H1 (cell line): ENCODE data around the gene OR56A4. TPM values are rescaled to one million over a fixed set of nuclear protein-coding genes. Genes with fewer than 3 reads are reported as not detected.

Source experiments
- BCL11A ChIP-seq, 2 experiments: IDR thresholded peaks; one replicate each; pipeline ENCODE4 v1.6.1; 2011; ENCODE audit warnings: low read depth in 2 of 2, low read length in 2 of 2, mild to moderate bottlenecking in 2 of 2
- HDAC2 ChIP-seq, 2 experiments: fragments of 300-600 bp in 1 of 2; sonication (generic) in 1 of 2; IDR thresholded peaks; 2 replicates each; pipeline ENCODE4 v1.6.1; 2011 to 2012; ENCODE audit warnings: low read depth in 2 of 2, low read length in 2 of 2, mild to moderate bottlenecking in 2 of 2, moderate library complexity in 2 of 2, borderline replicate concordance in 1 of 2, inconsistent platforms in 1 of 2
- polyA plus RNA-seq, 7 experiments: library from polyadenylated mRNA; depleted of rRNA in 3 of 7; stranded (reverse) in 5 of 7; unstranded in 2 of 7; fragments of >200 nt in 5 of 7; fragments of 200-250 nt in 2 of 7; gene quantifications; 1 replicate in 5 of 7; 2 replicates in 1 of 7; 4 replicates in 1 of 7; pipeline versions ENCODE4 v1.2.1 to v1.2.3, GENCODE V29; 2011 to 2013; ENCODE audit warnings: missing spikeins in 2 of 7, mixed read lengths in 2 of 7
- total RNA-seq: library from RNA; stranded (reverse); fragmentation: NEBNext Ultra II Directional; extraction: Animal tissue kit (Norgen Biotek cat#: 25700); gene quantifications from 2 replicates; pipeline ENCODE4 v1.2.1, GENCODE V29; 2021
- TF ChIP-seq, protein P1 (sequence below), 3 experiments: IDR thresholded peaks; 1 replicate in 2 of 3; 2 replicates in 1 of 3; pipeline versions ENCODE4 v1.5.1 to v1.6.1; 2011; ENCODE audit warnings: low read length in 3 of 3, mild to moderate bottlenecking in 3 of 3, inconsistent platforms in 2 of 3, low read depth in 1 of 3, moderate library complexity in 1 of 3; ENCODE audit not compliant: insufficient read depth in 1 of 3; ENCODE audit errors: control extremely low read depth in 1 of 3

Gene OR56A4
- total and polyA plus RNA-seq, 2 of the 8 experiments (the other 6 are each of a cell fraction or from before 2014, with no cell fraction given): 0.15 TPM; not detected in 1

- TF ChIP-seq HDAC2 (IDR thresholded peaks at IDR 0.05; ENCODE audit: borderline replicate concordance in 1 of 2, low read depth in 2 of 2, low read length in 2 of 2) (no peak), BCL11A (IDR thresholded peaks at IDR 0.05; ENCODE audit: low read depth in 2 of 2, low read length in 2 of 2) (no peak)
- TF ChIP-seq, protein P1, sequence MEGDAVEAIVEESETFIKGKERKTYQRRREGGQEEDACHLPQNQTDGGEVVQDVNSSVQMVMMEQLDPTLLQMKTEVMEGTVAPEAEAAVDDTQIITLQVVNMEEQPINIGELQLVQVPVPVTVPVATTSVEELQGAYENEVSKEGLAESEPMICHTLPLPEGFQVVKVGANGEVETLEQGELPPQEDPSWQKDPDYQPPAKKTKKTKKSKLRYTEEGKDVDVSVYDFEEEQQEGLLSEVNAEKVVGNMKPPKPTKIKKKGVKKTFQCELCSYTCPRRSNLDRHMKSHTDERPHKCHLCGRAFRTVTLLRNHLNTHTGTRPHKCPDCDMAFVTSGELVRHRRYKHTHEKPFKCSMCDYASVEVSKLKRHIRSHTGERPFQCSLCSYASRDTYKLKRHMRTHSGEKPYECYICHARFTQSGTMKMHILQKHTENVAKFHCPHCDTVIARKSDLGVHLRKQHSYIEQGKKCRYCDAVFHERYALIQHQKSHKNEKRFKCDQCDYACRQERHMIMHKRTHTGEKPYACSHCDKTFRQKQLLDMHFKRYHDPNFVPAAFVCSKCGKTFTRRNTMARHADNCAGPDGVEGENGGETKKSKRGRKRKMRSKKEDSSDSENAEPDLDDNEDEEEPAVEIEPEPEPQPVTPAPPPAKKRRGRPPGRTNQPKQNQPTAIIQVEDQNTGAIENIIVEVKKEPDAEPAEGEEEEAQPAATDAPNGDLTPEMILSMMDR (IDR thresholded peaks at IDR 0.05; ENCODE audit: control extremely low read depth in 1 of 3, insufficient read depth in 1 of 3, low read depth in 1 of 3, low read length in 3 of 3): no peak
Measured at GRCh38 chr11:6052374-6052773, 45.6 kb upstream of the OR56A4 start (continued).
